ENCODE measurements around the gene IGSF3. TPM values are rescaled to one million over a fixed set of nuclear protein-coding genes. Genes with fewer than 3 reads are reported as not detected.
A peak's percentile ranks its signal among the peaks of the same experiment; 100 is the strongest.

IGSF3 gene
- total RNA-seq, 1 experiment from 2014 or later = 32.4 TPM

- Mint-ChIP-seq H3K4me1 (peaks cover 44% of the 10 kb centered on the region), H3K36me3 (no peaks in the 10 kb centered on the region), H3K9me3 (no peaks in the 10 kb centered on the region), H3K4me3 (peak overlapping the region; percentile 73), H3K27me3 (ENCODE audit: low read depth) (peaks cover 19% of the 10 kb centered on the region), H3K27ac (no peak overlapping the region)
- TF ChIP-seq FOXJ3 (CRISPR knock-in tag; IDR thresholded peaks at IDR 0.05; ENCODE audit: borderline replicate concordance) (no peak), EMX1 (CRISPR knock-in tag; IDR thresholded peaks at IDR 0.05) (no peak), ZMAT4 (CRISPR knock-in tag; IDR thresholded peaks at IDR 0.05) (no peak), OVOL2 (CRISPR knock-in tag; IDR thresholded peaks at IDR 0.05; ENCODE audit: borderline replicate concordance) (no peak), ZBTB43 (CRISPR knock-in tag; IDR thresholded peaks at IDR 0.05) (no peak), ELF4 (CRISPR knock-in tag; IDR thresholded peaks at IDR 0.05; ENCODE audit: low read depth) (no peak), MLX (CRISPR knock-in tag; IDR thresholded peaks at IDR 0.05) (no peak), NFE2L1 (CRISPR knock-in tag; IDR thresholded peaks at IDR 0.05) (no peak), TEAD1 (CRISPR knock-in tag; IDR thresholded peaks at IDR 0.05) (no peak), JAZF1 (CRISPR knock-in tag; IDR thresholded peaks at IDR 0.05) (no peak), ZNF138 (CRISPR knock-in tag; conservative IDR thresholded peaks at IDR 0.05) (no peak), ZNF416 (CRISPR knock-in tag; IDR thresholded peaks at IDR 0.05) (no peak), ZNF671 (CRISPR knock-in tag; IDR thresholded peaks at IDR 0.05) (no peak), CDX4 (CRISPR knock-in tag; IDR thresholded peaks at IDR 0.05; ENCODE audit: borderline replicate concordance) (no peak), USF1 (CRISPR knock-in tag; IDR thresholded peaks at IDR 0.05) (no peak), MXD4 (CRISPR knock-in tag; IDR thresholded peaks at IDR 0.05; ENCODE audit: borderline replicate concordance) (no peak), ZNF396 (CRISPR knock-in tag; IDR thresholded peaks at IDR 0.05; ENCODE audit: borderline replicate concordance) (no peak), CBFB (CRISPR knock-in tag; IDR thresholded peaks at IDR 0.05; ENCODE audit: low read depth) (no peak), NFATC4 (CRISPR knock-in tag; IDR thresholded peaks at IDR 0.05) (no peak)
- TF ChIP-seq, protein P1, sequence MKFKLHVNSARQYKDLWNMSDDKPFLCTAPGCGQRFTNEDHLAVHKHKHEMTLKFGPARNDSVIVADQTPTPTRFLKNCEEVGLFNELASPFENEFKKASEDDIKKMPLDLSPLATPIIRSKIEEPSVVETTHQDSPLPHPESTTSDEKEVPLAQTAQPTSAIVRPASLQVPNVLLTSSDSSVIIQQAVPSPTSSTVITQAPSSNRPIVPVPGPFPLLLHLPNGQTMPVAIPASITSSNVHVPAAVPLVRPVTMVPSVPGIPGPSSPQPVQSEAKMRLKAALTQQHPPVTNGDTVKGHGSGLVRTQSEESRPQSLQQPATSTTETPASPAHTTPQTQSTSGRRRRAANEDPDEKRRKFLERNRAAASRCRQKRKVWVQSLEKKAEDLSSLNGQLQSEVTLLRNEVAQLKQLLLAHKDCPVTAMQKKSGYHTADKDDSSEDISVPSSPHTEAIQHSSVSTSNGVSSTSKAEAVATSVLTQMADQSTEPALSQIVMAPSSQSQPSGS (CRISPR knock-in tag; IDR thresholded peaks at IDR 0.05; ENCODE audit: borderline replicate concordance, low read depth) = no peak
- POLR2A ChIA-PET = no interaction called here
- DNase-seq (ENCODE audit: low spot score) = no peak
- CTCF ChIA-PET = interaction anchor here (0.6 to 2.9 kb wide), 5 partner anchors 24 to 246 kb away, joined by 3 to 13 read pairs (median 7); no protein-coding TSS in a partner anchor
- no peak for ATAC-seq
Measured at GRCh38 chr1:116572099-116572498, 95.4 kb downstream of the IGSF3 start.

DNA sequence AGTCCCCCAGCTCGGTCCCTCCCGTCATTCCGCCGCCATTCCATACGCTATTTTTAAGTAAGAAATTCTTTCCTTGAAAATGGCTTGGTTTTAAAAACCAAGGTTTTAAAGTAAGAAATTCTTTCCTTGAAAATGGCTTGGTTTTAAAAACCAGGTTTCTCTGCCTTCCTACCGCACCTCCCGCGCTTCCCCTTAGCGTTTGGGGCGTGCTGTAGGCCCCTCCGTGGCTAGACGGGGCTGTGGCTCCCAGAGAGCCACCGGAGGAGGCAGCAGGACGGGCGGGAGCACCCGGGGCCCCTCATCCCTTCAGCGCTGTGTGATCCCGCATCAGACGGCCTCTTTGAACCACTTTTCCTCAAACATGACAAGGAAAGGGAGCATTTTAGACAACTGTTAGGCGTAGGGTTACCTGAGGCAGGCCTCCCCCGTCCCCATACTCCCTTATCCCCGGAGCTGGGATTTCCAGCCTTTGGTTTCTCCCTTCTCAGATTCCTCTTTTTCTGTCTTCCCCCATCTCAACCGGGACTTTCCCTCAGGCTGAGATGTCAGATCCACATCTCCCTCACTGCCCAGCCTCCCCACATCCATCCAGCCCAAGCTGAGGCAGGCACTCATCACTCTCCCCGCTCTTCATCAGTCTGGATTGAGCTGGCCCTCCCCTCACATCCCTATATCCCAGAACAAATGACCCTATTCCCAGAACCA lies 96.2 kb downstream of the IGSF3 start:
- peaks cover 19% of the 10 kb centered on the region for H3K27me3 Mint-ChIP-seq (ENCODE audit: low read depth)
- H3K27ac Mint-ChIP-seq = peak overlapping the region; percentile 54; the same call in 1 of the 2 replicates
- no peak for TF ChIP-seq AFF4 (CRISPR knock-in tag; IDR thresholded peaks at IDR 0.05; ENCODE audit: borderline replicate concordance)
- TF ChIP-seq ZNF263 (CRISPR knock-in tag; IDR thresholded peaks at IDR 0.05; ENCODE audit: low read depth) = peak; percentile 87; the same call in 1 of the 2 replicates
- peak overlapping the region; percentile 73 for H3K4me3 Mint-ChIP-seq
- peak; percentile 3; the same call in 1 of the 2 replicates for ATAC-seq
- POLR2A ChIA-PET = interaction anchor here (1.0 kb wide), 1 partner anchor 488 kb away, joined by 3 read pairs; the partner anchor contains the start of gene TTF2
- peaks cover 48% of the 10 kb centered on the region for H3K4me1 Mint-ChIP-seq
- CTCF ChIA-PET = interaction anchor here (0.7 to 1.3 kb wide), 4 partner anchors 25 to 271 kb away, joined by 3 to 7 read pairs (median 3); no protein-coding TSS in a partner anchor
- H3K36me3 Mint-ChIP-seq = no peaks in the 10 kb centered on the region
- H3K9me3 Mint-ChIP-seq = no peaks in the 10 kb centered on the region
- peak; percentile 22 for DNase-seq (ENCODE audit: low spot score)

Measured in WTC11 (cell line).